Fibroblast of villous mesenchyme (primary cell): Measurements from ENCODE around the gene GLG1. TPM values are rescaled to one million over a fixed set of nuclear protein-coding genes. Genes with fewer than 3 reads are reported as not detected.

Source experiments
- DNase-seq: peaks from one replicate; pipeline ENCODE4 v3.0.0-alpha.2; 2010; ENCODE audit warnings: low read depth
- H3K4me3 ChIP-seq: 2 replicates; pipeline ENCODE4 v1.5.1; 2011; ENCODE audit warnings: low read depth, mild to moderate bottlenecking, low read length
- CTCF ChIP-seq: IDR thresholded peaks from 2 replicates; pipeline ENCODE4 v1.5.1; 2012; ENCODE audit warnings: low read depth, mild to moderate bottlenecking, low read length; ENCODE audit not compliant: insufficient read depth
- total RNA-seq: library from RNA; depleted of rRNA; stranded (reverse); fragments of >200 nt; gene quantifications from 2 replicates; pipeline ENCODE4 v1.2.3, GENCODE V29; 2012

The GLG1 gene
- total RNA-seq, 1 donor: 158 TPM

GRCh38 chr16:74567901-74568300 is 39.0 kb downstream of the GLG1 start:
- no peak for TF ChIP-seq CTCF
- no peak for DNase-seq

GRCh38 chr16:74565378-74565777 is 41.5 kb downstream of the GLG1 start:
- no peak for DNase-seq
- no peak for TF ChIP-seq CTCF
- no peak overlapping the region for H3K4me3 ChIP-seq

More at GRCh38 chr16:74567901-74568300, 39.0 kb downstream of the GLG1 start:
- no peak overlapping the region for H3K4me3 ChIP-seq

GRCh38 chr16:74564451-74564984 is 42.4 kb downstream of the GLG1 start:
- no peak for TF ChIP-seq CTCF
- DNase-seq: no peak
- H3K4me3 ChIP-seq: no peak overlapping the region

DNA sequence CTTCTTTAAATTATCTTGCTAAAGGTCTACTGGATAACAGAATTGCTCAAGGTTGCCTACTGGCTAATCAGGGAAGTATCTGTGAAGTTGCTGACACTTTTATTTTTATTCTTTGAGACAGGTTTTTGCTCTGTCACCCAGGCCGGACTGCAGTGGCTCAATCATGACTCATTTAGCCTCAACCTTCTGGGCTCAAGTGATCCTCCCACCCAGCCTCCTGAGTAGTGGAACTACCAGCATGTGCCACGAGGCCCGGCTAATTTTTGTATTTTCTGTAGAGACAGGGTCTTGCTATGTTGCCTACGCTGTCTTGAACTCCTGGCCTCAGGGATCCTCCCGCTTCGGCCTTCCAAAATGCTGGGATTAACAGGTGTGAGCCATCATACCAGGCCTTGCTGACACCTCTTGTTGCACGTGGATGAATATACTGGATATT is 43.1 kb downstream of the GLG1 start:
- no peak overlapping the region for H3K4me3 ChIP-seq
- DNase-seq: peak; percentile 71
- no peak for TF ChIP-seq CTCF

GRCh38 chr16:74562117-74562516 is 44.8 kb downstream of the GLG1 start:
- H3K4me3 ChIP-seq: no peak overlapping the region
- no peak for DNase-seq
- TF ChIP-seq CTCF: no peak

GRCh38 chr16:74561626-74562025 is 45.3 kb downstream of the GLG1 start:
- DNase-seq: no peak
- no peak for TF ChIP-seq CTCF
- H3K4me3 ChIP-seq: no peak overlapping the region

DNA sequence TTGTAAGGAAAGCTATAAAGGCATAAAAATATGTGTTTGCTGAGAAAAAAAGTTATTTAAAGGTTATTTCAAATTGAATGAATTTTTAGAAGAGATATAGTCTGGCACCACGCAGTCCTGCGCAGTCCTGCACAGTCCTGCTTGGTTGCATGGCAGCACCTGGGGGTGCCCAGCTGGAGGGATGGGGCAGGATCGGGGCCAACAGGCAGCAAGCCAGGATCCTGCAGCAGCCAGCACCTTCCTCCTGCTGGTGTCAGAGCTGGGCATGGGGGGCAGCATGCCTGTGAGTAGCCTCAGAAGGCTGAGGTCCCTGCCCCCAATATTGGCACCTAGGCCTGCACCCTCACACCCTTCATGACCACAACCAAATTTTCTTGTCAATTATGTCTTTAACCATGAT is 46.0 kb downstream of the GLG1 start:
- no peak for TF ChIP-seq CTCF
- DNase-seq: no peak
- H3K4me3 ChIP-seq: no peak overlapping the region
